ENCODE data around the gene DDX19B.
"Not testable (repeated sequence)": the region's sequence is repeated elsewhere in the genome, so short reads cannot be mapped to it uniquely, and the experiment has no call there.

DDX19B gene

GRCh38 chr16:70271696-70272095 lies 27.3 kb upstream of the DDX19B start:
- Histone ChIP-seq H3K27ac (ENCODE audit: extremely low read depth, low read depth, low read length) (no peak overlapping the region), H3K36me3 (ENCODE audit: control insufficient read depth in 2 of 2, insufficient read depth in 1 of 2, low read length in 2 of 2) (peaks cover 71 to 81% of the 10 kb centered on the region in 2 experiments), H3K4me3 (ENCODE audit: low read depth, low read length) (no peak overlapping the region), H3K4me1 (ENCODE audit: control insufficient read depth, insufficient read depth, low read length) (no peaks in the 10 kb centered on the region), H3K9me3 (ENCODE audit: control insufficient read depth, insufficient read depth, low read depth, low read length) (no peaks in the 10 kb centered on the region)
- ChIA-PET POLR2A (interaction anchor here (0.6 to 1.0 kb wide), 2 partner anchors 13 to 14 kb away, joined by 3 to 4 read pairs; no protein-coding TSS in a partner anchor), CTCF (interaction anchor here (0.6 to 3.6 kb wide), 2 partner anchors 20 to 383 kb away, joined by 4 to 16 read pairs; partner anchors contain the start of gene EXOSC6)
- TF ChIP-seq ZIC2 (tag by site-specific recombination; IDR thresholded peaks at IDR 0.05) = no peak
- no peak for TF ChIP-seq ZNF785 (tag by site-specific recombination; IDR thresholded peaks at IDR 0.05)
- no peak for TF ChIP-seq ZBTB21 (tag by site-specific recombination; IDR thresholded peaks at IDR 0.05)
- no peak for TF ChIP-seq OVOL3 (tag by site-specific recombination; IDR thresholded peaks at IDR 0.05)
- TF ChIP-seq HIC1 (tag by site-specific recombination; IDR thresholded peaks at IDR 0.05) = no peak

- ChIA-PET POLR2A (no interaction called here), CTCF (interaction anchor here (2.8 kb wide), 1 partner anchor 24 kb away, joined by 13 read pairs; the partner anchor contains the start of gene EXOSC6)
- Histone ChIP-seq H3K9me3 (ENCODE audit: control insufficient read depth, insufficient read depth, low read depth, low read length) (no peaks in the 10 kb centered on the region), H3K36me3 (ENCODE audit: control insufficient read depth in 2 of 2, insufficient read depth in 1 of 2, low read length in 2 of 2) (peaks cover 78% of the 10 kb centered on the region in 2 experiments), H3K4me3 (ENCODE audit: low read depth, low read length) (no peak overlapping the region), H3K4me1 (ENCODE audit: control insufficient read depth, insufficient read depth, low read length) (no peaks in the 10 kb centered on the region), H3K27ac (ENCODE audit: extremely low read depth, low read depth, low read length) (no peak overlapping the region)
- no peak for TF ChIP-seq BCL11A (tag by site-specific recombination; IDR thresholded peaks at IDR 0.05; ENCODE audit: low read depth)
- TF ChIP-seq ZNF670 (tag by site-specific recombination; IDR thresholded peaks at IDR 0.05; ENCODE audit: low read depth) = no peak
- TF ChIP-seq PBX3 (CRISPR knock-in tag; IDR thresholded peaks at IDR 0.05) = no peak
- no peak for TF ChIP-seq MEIS1 (CRISPR knock-in tag; IDR thresholded peaks at IDR 0.05; ENCODE audit: borderline replicate concordance)
- no peak for TF ChIP-seq ZBTB6 (tag by site-specific recombination; IDR thresholded peaks at IDR 0.05)
- no peak for TF ChIP-seq ZNF174 (tag by site-specific recombination; IDR thresholded peaks at IDR 0.05)
- no peak for TF ChIP-seq HOXC10 (CRISPR knock-in tag; IDR thresholded peaks at IDR 0.05)
- TF ChIP-seq ZNF214 (tag by site-specific recombination; IDR thresholded peaks at IDR 0.05; ENCODE audit: borderline replicate concordance) = no peak
- no peak for TF ChIP-seq ZNF701 (tag by site-specific recombination; IDR thresholded peaks at IDR 0.05)
- no peak for TF ChIP-seq ZNF610 (tag by site-specific recombination; IDR thresholded peaks at IDR 0.05; ENCODE audit: borderline replicate concordance)
- no peak for TF ChIP-seq ZNF24 (tag by site-specific recombination; IDR thresholded peaks at IDR 0.05)
- no peak for TF ChIP-seq ZNF645 (tag by site-specific recombination; IDR thresholded peaks at IDR 0.05)
- TF ChIP-seq ZNF544 (tag by site-specific recombination; IDR thresholded peaks at IDR 0.05) = no peak
- TF ChIP-seq ZBTB1 (tag by site-specific recombination; IDR thresholded peaks at IDR 0.05) = no peak
- no peak for TF ChIP-seq ZNF121 (tag by site-specific recombination; IDR thresholded peaks at IDR 0.05)
- no peak for TF ChIP-seq ZNF623 (tag by site-specific recombination; IDR thresholded peaks at IDR 0.05)
These were observed 22.6 kb upstream of the DDX19B start for GRCh38 chr16:70276392-70276791.

- POLR2A ChIA-PET = interaction anchor here (1.2 to 2.6 kb wide), 3 partner anchors 12 to 58 kb away, joined by 3 to 32 read pairs (median 17); partner anchors contain the start of genes DDX19B and EXOSC6
- CTCF ChIA-PET = interaction anchor here (1.5 kb wide), 1 partner anchor 20 kb away, joined by 7 read pairs; no protein-coding TSS in a partner anchor
- H3K27ac ChIP-seq (ENCODE audit: extremely low read depth, low read depth, low read length) = not testable (repeated sequence)
These were observed 11.5 kb upstream of the DDX19B start for GRCh38 chr16:70287304-70287971.

More at GRCh38 chr16:70287304-70287971, 11.5 kb upstream of the DDX19B start:
- H3K36me3 ChIP-seq (ENCODE audit: control insufficient read depth in 2 of 2, insufficient read depth in 1 of 2, low read length in 2 of 2) = peaks cover 27 to 36% of the 10 kb centered on the region in 2 experiments
- H3K4me1 ChIP-seq (ENCODE audit: control insufficient read depth, insufficient read depth, low read length); H3K4me3 ChIP-seq (ENCODE audit: low read depth, low read length); H3K9me3 ChIP-seq (ENCODE audit: control insufficient read depth, insufficient read depth, low read depth, low read length): not testable (repeated sequence)

Measured in HEK293 (cell line).